Parathyroid adenoma (tissue), 2 donors: ENCODE results near the gene ZNF775.
"Not testable (repeated sequence)": the region's sequence is repeated elsewhere in the genome, so short reads cannot be mapped to it uniquely, and the experiment has no call there.

Experiments
- H2AFZ ChIP-seq: fragments of 300-600 bp; sonication (generic); one replicate; pipeline ENCODE4 v1.7.0; 2017; ENCODE audit warnings: antibody characterized with exemption, mild to moderate bottlenecking
- H3K27ac ChIP-seq: fragments of 300-600 bp; sonication (generic); one replicate; pipeline ENCODE4 v1.7.0; 2017
- H3K27me3 ChIP-seq: fragments of 300-600 bp; sonication (generic); one replicate; pipeline ENCODE4 v1.7.0; 2017; ENCODE audit warnings: low read length; ENCODE audit not compliant: control insufficient read depth, insufficient read depth
- H3K36me3 ChIP-seq: fragments of 300-600 bp; sonication (generic); one replicate; pipeline ENCODE4 v1.7.0; 2017; ENCODE audit warnings: low read length; ENCODE audit not compliant: control insufficient read depth, insufficient read depth
- H3K4me1 ChIP-seq: fragments of 300-600 bp; sonication (generic); one replicate; pipeline ENCODE4 v1.7.0; 2017; ENCODE audit warnings: control low read depth
- H3K4me2 ChIP-seq: fragments of 300-600 bp; sonication (generic); one replicate; pipeline ENCODE4 v1.7.0; 2017; ENCODE audit warnings: low read length
- H3K4me3 ChIP-seq: fragments of 300-600 bp; sonication (generic); one replicate; pipeline ENCODE4 v1.7.0; 2017; ENCODE audit warnings: low read depth, low read length
- H3K79me2 ChIP-seq: fragments of 300-600 bp; sonication (generic); one replicate; pipeline ENCODE4 v1.7.0; 2017; ENCODE audit warnings: control low read depth
- H3K9ac ChIP-seq: fragments of 300-600 bp; sonication (generic); one replicate; pipeline ENCODE4 v1.7.0; 2017; ENCODE audit warnings: mild to moderate bottlenecking
- H3K9me3 ChIP-seq: fragments of 300-600 bp; sonication (generic); one replicate; pipeline ENCODE4 v1.7.0; 2017; ENCODE audit warnings: low read length; ENCODE audit not compliant: control insufficient read depth
- CTCF ChIP-seq: fragments of 300-600 bp; sonication (generic); IDR thresholded peaks from one replicate; pipeline ENCODE4 v1.7.0; 2017; ENCODE audit warnings: antibody characterized with exemption, mild to moderate bottlenecking
- donor health status: primary hyperparathyroidism.

Gene ZNF775

GRCh38 chr7:150384406-150385301, 5.5 kb downstream of the ZNF775 start:
- no peaks in the 10 kb centered on the region for H3K4me1 ChIP-seq
- H3K4me3 ChIP-seq, result no peak overlapping the region
- H3K9me3 ChIP-seq, result no peaks in the 10 kb centered on the region
- H3K79me2 ChIP-seq, result peaks cover 3% of the 10 kb centered on the region
- H3K4me2 ChIP-seq, result no peak overlapping the region
- no peaks in the 10 kb centered on the region for H3K36me3 ChIP-seq
- H3K27ac ChIP-seq, result no peak overlapping the region
- no peak overlapping the region for H3K9ac ChIP-seq
- no peak for TF ChIP-seq CTCF
- H3K27me3 ChIP-seq, result no peaks in the 10 kb centered on the region
- H2AFZ ChIP-seq, result no peak overlapping the region

- no peak overlapping the region for H3K27ac ChIP-seq
- no peak overlapping the region for H3K4me3 ChIP-seq
- no peak for TF ChIP-seq CTCF
- H2AFZ ChIP-seq, result no peak overlapping the region
- H3K36me3 ChIP-seq, result no peaks in the 10 kb centered on the region
- H3K27me3 ChIP-seq, result no peaks in the 10 kb centered on the region
- H3K4me1 ChIP-seq, result no peaks in the 10 kb centered on the region
- H3K9me3 ChIP-seq, result no peaks in the 10 kb centered on the region
- peaks cover 3% of the 10 kb centered on the region for H3K79me2 ChIP-seq
- no peak overlapping the region for H3K9ac ChIP-seq
- H3K4me2 ChIP-seq, result no peak overlapping the region
Observed at GRCh38 chr7:150385302-150385723, 6.2 kb downstream of the ZNF775 start.

- H3K27me3 ChIP-seq, H3K27ac ChIP-seq, H3K4me2 ChIP-seq, H3K9ac ChIP-seq, H3K4me1 ChIP-seq, H3K36me3 ChIP-seq, H3K79me2 ChIP-seq, H2AFZ ChIP-seq, H3K4me3 ChIP-seq, H3K9me3 ChIP-seq: not testable (repeated sequence)
Observed at GRCh38 chr7:150385884-150386283, 6.8 kb downstream of the ZNF775 start.

GRCh38 chr7:150388306-150388705, 9.2 kb downstream of the ZNF775 start:
- H3K27ac ChIP-seq, result no peak overlapping the region

More at GRCh38 chr7:150388306-150388705, 9.2 kb downstream of the ZNF775 start:
- Histone ChIP-seq H3K9ac (no peak overlapping the region), H3K4me1 (no peaks in the 10 kb centered on the region), H3K4me2 (no peak overlapping the region), H3K4me3 (no peak overlapping the region), H2AFZ (no peak overlapping the region), H3K27me3 (no peaks in the 10 kb centered on the region), H3K36me3 (no peaks in the 10 kb centered on the region), H3K9me3 (no peaks in the 10 kb centered on the region), H3K79me2 (peaks cover 3% of the 10 kb centered on the region)
- TF ChIP-seq CTCF, result no peak
